Measurements from ENCODE around the gene ZIC2.

The ZIC2 gene

DNA sequence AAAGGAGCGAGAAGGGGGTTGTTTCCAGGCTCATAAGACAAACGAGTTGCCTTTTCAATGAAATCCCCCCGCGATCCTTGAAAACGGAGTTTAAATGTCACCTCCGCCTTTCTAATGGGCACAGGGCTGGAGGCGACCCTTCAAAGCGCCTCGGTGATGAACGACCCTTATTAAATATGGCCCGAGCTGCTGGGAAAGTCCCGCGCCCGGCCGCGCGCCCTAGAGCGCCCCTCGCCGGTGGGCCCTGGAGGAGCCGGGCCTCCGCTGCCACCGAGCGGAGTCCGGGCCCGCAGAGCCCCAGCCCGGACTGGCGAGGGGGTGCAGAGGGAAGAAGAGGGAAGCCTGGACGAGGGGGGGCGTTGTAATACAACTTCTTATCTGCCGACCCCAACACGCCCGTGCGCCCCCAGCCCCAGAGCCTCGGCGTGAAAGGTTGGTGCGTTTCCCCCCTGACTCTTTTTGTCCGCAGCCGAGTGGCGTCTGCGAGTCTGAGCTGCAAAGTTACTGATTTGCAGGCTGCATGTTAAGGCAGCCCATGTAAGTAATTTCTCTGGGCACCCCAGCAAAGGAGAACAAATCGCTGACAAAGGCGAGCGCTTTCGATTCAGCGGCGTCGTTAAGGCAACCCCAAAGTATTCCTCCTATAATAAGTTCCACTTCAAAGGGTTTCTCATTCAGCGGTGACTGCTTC, 21.9 kb upstream of the ZIC2 start:
- no peak for DNase-seq (ENCODE audit: low spot score)

DNA sequence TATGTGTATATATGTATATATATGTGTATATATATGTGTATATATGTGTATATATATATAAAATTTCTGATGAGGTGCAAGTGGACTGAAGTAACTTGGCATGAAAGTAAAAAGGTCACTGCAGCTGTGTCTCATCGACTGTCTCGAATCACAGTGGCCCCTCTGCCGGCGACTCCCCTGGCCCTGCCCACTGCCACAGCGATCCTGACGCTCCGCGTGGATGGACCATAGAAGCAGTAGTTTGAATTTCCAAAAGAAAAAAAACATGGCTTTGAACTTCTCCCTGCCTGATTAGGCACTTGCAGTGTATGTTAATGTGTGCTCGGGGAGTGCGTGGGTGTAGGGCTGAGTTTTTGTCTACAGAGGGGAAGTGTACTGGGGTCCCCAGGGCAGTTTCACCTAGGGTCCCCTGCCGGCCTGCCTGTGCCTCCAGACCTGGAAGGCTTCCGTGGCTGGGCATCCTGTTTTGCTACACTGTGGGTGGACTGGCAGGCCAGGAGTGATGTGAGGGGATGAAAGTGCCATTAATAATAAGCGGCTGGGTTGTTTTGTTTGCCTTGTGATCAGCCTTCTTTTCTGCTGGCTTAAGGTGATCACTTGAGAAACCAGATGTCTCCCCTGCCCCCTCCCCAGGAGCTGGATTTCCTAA, 20.8 kb upstream of the ZIC2 start:
- DNase-seq (ENCODE audit: low spot score): no peak

DNA sequence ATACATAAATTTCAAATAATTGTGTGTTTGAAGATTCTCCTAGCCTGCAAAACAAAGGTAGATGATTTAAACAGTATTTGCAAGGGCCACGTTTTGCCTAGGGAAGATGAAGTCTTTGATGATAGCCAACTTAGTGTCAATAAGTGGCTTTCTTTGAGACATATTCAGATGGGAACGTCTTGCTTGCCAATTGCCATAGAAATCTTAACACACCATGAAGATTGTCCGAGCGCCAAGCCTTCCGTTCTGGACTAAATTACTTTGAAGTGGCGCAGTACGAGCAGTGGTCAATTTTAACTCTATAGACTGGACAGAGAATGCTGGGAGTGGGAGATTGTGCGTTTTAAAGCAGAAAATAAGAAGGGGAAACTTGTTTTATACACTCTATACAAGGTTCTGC, 19.9 kb upstream of the ZIC2 start:
- no peak for DNase-seq (ENCODE audit: low spot score)

DNA sequence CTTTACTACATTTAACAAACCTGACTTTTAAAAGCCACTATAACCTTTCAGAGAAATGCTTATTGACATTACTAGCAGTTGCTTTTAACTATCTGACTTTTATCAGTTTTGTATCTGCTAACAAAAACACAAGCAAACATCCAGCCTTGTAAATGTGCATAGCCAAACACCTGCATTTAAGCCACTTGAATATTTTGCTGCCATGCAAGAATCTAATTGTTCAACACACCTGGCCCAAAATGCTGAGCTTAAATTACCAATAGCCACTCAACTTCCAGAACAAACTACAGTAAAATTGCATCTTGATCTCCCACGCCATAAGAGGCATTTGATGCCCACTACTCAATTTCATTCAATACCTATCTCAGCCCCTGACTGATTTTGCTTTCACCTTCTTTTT, 19.3 kb upstream of the ZIC2 start:
- no peak for DNase-seq (ENCODE audit: low spot score)

DNA sequence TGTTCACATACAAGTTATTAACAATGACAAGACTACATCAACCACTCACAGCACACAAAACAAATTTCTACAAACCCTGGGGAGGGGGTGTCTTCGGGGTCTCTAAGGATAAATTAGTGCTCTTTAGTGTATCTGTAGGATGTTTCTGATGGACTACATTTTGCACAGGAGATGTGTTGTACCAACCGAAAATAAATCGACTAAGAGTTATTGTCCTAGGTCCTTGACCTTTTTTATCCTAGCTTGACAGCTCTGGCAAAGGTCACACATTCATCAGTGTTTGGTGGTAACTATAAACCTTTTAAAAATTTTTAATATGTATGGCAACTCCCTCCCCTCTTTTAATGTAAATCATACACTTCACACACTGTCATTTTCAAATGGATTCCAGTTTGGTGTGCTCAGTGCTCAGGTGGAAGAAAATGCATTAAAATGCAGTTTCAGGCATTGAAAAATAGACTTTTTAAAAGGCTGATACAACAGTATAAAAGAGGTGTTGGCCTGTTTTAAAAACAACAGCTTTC, 17.7 kb upstream of the ZIC2 start:
- DNase-seq (ENCODE audit: low spot score): no peak

DNA sequence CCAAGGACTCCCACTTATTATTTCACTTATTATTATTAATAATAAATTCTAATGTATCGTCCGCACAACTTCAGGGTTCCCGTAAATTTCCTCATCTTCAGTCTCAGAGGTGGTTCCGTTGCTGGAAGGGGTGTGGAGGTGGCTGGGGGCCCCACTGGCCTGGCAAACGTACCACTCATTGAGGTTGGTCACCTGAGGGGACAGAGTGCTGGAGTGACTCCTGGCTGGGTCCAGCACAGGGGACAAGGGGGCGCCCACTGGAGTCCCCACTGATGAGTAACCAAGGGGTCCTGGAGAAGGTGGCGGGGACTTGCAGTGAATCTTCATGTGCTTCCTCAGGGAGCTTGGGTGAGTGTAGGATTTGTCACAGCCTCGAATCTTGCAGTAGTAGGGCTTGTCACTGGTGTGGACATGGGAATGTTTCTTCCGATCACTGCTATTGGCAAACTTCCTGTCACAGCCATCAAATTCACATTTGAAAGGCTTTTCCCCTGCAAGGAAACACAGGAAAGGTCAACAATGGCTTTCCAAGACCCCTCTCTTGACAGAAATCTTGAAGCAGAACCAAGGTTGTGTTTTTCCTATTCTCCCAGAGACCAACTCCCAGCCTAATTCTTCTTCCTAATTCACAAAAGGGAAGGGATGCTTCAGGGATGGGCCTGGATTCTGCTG, 16.1 kb upstream of the ZIC2 start:
- no peak for DNase-seq (ENCODE audit: low spot score)

DNA sequence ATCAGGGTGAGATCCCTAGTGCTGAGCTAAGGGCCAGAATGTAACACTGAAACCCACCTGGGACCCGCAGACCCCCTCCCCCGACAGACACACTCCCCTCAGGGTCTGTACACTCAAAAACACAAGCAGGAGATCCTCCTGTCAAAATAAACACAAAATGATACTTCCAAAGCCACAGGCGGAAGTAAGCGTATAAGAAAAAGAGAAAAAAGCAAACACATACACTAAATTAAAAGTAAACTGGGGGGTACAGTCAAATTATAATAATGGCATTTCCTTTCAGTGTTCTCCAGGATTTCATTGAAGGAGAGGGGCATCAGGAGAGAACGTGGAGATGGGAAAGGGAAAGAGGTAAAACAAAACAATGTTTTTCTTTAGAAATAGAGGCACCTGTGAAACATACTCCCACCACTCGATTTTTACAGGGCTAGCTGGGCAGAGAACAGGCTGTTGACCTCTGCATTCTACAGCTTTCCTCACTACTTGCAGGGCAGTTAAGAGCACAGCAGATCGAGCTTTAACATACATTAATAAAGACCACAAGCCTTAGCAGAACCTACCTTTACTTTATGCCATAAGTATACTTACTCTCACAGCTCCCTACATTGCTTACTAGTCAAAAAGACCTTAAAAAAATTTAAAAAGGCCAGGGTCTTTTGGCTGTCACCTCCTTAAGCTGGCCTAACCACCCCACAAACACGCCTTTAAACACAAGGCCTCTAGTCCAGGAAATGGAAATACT, 15.3 kb upstream of the ZIC2 start:
- DNase-seq (ENCODE audit: low spot score): no peak

DNA sequence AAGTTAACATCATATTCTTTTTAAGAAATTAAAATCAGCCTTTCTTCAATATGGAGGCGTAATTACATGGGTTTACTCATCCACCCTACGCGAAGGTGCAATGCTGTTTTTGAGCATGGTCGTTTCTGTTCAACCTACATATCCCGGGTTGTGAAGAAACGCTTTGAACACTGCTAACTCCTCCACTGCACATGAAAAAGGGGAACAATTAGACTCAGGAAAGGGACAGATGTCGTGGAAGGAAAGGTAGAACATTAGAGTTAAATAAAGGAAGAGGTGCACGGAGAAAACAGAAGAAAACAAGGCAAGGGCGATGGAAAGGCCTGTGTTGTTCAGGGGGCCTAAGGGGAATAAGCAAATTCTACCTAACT, 14.1 kb upstream of the ZIC2 start:
- DNase-seq (ENCODE audit: low spot score): no peak

DNA sequence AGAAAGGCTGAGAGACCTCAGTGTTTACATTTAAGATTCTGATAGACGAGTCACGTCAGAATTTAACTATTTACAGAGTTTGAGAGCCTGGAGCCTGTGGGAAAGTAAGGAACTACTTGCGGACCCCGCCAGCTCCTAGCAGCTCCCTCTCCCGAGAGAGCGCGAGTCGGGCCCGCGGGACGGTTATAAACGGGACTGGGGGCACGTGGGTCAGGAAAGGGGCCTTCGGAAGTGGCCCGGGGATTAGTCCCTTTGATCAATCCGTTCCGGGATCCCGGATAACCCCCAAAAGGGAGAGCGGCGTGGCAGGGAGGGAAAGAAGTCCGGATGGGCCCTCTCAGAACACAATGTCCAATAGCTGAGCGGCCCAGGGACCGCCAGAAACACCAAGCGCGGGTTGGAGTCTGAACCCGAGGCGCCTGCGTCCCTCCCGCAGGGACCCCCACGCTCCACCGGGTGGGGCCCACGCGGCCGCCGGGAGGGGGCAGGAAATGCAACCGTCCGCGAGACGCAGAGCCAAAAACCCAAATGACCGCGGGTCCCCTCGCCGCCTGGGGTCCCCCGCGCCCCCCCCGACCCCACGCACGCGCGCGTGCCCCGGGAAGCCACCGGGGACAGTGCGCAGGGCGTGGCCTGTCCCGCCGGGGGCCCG, 13.6 kb upstream of the ZIC2 start:
- no peak for DNase-seq (ENCODE audit: low spot score)

DNA sequence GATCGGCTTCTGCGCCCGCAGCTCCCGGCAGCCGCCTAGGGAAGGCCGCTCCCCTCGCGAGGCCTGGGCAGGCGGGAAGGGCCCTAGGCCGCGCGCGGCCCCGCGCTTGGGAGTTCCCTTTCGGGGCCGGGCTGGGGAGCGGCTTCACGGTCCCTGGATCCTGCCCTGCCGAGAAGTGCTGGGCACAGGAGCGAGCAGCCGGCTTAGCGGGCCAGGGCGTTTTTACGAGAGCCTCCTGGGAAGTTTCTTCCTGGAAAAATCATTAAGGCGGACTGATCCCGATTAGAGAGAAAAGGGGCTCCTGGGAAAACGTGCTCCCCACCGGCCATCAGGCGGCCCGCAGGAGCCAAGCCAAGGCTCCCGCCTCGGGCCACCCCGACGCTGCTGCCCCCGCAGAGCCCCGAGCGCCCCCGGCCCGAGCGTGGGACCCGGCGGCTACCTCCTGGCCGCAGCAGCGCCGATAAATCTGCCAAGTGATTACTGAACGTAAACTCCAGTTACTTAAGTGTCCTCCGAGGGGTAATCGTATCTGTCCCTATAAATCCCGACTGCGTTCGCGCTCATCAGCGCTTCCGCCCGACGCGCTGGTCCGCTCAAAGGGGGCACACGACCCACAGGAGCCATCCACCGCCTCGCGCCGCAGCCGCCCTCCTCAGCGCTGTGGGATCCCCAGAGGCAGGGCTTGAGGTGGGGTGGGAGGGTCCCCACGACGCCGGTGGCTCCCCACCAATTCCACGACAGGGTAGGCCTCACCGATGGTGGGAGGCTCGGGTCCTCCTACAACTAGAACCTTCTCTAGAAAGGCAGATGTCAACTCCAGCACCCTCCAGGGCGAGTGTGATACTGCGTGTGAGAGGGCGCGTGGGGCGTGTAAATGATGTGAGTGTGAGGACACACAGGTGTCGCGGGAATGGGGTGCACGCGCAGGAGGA, 12.8 kb upstream of the ZIC2 start:
- no peak for DNase-seq (ENCODE audit: low spot score)

DNA sequence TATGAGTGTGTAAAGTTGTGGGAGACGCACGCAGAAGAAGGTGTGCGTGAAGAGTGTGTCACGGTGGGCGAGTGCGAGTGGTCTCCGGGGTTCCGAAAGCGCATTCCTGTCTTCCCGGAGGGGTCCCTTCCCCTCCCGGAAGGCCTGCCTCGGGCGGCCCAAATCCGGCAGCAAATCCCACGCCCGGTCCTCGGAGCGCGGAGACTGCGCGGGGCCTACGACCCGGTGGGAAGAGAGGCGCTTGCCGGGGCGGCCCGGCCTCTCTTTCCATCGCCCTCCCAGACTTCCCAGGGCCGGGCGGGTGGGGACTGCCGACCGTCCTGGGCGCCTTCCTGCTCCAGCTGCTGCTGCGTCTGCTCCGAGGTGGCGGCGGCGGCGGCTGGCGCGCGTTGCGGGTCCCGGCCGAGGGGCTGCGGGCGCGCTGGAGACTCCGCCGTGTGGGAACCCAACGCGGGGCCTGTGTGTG, 12.1 kb upstream of the ZIC2 start:
- DNase-seq (ENCODE audit: low spot score): no peak

DNA sequence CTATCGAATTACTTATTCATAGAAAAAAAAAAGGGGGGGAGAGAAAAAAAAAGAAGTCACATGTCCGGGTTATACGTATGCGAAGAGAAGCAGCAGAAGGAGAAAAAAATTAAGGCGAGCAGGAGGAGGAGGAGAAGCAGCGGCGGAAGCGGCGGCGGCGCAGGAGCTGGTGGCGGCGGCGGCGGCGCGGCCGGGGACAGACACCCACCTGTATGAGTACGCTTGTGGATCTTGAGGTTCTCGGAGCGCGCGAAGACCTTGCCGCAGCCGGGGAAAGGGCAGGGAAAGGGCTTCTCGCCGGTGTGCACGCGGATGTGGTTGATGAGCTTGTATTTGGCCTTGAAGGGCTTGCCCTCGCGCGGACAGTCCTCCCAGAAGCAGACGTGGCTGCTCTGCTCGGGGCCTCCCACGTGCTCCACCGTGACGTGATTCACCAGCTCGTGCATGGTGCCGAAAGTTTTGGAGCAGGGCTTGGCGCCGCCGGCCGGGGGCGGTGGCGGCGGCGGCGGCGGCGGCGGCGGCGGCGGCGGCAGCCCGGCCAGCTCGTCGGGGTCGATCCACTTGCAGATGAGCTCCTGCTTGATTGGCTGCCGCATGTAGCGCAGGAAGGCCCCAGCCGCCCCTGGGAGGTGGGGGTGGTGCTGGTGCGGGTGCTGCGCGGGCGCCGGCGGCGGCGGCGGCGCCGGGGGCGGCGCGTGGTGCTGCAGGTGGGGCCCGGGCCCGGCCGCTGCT, 11.5 kb upstream of the ZIC2 start:
- DNase-seq (ENCODE audit: low spot score): no peak

DNA sequence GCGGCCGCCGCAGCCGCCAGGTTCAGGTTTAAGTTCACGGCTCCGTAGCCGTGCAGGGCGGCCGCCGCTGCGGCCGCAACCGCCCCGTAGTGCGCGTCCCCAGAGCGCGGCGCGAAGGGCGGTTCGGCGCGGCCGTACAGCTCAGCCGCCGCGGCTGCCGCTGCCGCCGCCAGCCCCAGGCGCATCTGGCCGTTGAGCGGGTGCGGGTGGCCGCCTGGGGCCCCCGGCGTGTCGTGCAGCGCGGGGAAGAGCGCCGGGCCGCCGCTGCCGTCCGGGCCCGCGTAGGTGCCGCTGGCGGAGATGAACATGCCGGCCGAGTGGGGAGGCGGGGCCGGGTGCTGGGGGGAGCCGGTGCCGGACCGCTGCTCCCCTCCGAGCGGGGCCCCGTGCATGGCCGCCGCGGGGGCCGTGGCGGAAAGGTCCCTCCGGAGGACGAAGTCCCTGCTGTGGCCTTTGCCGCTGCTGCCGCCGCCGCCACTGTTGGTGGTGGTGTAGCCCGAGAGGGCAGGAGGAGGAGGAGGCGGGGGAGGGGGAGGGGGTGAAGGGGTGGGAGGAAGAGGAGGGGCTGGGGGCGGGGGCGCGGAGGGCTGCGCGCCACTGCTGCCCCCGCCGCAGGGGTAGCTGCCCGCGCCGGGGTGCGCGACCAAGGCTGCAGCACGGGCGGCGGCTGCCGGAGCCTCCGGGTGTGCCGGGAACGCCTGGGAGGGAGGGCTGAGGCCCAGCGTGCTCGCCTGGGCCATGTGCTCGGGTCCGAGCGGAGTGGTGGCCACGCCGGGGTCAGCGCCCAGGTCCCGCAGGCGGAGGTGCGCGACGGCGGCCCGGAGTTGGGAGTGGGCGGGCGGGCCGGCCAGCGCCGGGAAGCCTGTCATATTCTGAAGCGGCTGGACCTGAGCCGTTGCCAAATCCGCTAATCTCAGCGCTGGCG, 10.7 kb upstream of the ZIC2 start:
- DNase-seq (ENCODE audit: low spot score): no peak

DNA sequence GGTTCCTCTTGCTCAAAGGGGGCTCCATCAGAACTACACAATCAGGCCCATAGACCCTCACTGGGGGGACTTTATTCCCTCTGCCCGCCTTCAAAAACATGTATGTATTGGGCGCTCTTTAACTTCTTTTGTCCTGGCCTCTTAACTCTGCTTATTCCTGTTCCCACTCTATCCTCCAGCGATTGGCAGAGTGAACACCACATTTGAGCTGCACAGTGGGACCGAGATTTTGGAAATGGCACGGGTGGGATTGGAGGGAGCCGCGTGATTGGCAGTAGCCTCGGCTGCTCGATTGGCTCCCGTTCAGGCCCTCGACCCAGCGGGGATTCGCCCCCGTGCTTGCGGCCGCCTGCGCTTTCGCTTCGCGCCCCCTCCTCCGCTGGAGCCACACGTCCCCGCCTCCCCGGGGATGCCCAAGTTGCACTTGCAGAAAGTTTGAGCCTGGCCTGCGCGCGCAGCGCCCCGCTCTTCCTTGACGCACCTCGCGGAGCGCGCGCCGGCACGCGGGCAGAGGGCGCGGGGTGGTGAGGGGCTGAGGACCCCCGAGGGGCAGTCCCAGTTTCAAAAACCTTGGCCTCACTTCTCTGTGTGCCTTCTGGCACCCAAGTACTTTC, 9.9 kb upstream of the ZIC2 start, which contains the start of gene ZIC5:
ZIC5 (minus strand) TSS at position 192 of the 614 bp plus-strand sequence; CDS start at position 28, 164 bp downstream.
- DNase-seq (ENCODE audit: low spot score): no peak

DNA sequence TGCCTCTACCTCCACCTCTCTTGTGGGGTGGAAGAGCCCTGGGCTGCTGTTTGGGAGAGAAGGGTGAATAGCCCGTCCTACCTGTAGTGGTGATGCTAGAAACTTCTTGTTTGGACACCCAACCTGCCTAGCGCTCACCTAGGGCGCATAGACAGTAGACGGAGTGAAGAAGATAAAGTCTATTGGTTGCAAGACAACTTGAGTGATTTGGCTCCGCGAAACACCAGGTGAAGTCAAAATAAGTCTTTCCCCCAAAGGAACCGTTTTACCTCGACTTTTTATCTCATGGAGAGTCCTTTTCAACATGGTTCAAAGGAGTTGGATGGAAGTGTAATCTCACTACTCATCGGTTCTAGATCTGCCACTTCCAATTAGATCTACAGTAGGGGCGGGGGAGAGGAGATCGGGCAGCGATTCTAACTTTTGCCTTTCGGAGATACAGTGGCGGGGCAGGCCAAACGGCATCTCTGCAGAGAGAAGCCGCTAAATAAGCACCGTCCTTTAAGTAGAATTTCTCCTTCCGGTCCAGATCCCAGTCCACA, 9.3 kb upstream of the ZIC2 start:
- DNase-seq (ENCODE audit: low spot score): no peak

DNA sequence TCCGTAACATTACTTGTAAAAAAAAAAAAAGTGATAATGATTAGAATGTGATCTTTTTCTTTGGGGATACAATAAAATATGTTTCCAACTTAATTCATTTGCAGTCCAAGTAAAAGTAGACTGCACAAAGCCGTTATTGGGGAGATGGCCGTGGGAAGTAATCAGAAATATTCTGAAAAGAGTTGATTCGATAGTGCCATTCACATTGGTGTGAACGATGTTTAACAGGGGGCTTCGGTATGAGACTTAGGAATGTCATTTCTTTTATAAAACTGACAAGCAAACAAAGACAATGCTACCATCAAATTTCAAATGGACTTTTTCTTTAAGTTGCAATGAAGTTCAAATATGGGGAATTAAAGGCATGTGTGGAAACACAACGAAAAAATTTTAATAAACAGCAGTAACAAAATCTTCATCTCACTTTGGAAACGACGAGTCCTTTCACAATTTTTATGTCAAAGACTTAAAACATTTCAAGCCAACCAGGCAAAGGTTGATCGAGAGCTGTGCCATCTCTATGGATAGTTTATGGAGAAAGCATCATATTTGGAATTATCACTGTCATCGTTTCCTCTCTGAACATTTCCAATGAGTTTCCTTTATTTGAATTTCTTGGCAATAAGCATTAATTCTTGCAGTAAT, 8.3 kb upstream of the ZIC2 start:
- DNase-seq (ENCODE audit: low spot score): no peak

DNA sequence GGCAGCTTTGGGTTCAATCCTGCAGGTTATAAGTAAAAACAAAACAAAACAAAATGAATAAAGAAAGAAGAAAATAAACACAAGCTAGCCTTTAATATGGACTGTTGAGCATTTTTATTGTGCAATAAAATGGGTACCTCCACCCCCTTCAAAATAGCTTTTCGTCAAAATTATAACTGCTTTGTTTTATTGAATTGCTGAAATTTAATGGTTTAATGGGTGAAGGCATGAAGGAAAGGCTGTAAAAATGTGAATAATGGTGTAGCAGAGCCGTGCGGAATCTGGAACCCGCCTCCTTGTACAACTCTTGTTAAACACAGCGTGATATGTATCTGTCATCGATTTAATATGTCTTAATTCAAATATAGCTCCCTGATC, 7.8 kb upstream of the ZIC2 start:
- no peak for DNase-seq (ENCODE audit: low spot score)
